Activated CD8-positive, alpha-beta memory T cell treated with anti-CD3 and anti-CD28 coated beads, Interleukin-2, amount 50 U/mL, for 1 hour (primary cell): ENCODE measurements around the gene FAM120B.
"Not testable (repeated sequence)": the region's sequence is repeated elsewhere in the genome, so short reads cannot be mapped to it uniquely, and the experiment has no call there.

Experiments used
- DNase-seq: peaks from one replicate; pipeline ENCODE4 v3.0.0-alpha.2; 2020; ENCODE audit errors: extremely low read depth

Gene FAM120B

GRCh38 chr6:170297576-170298330 lies 8.8 kb upstream of the FAM120B start:
- DNase-seq, result no peak

- DNase-seq, result no peak
Measured at GRCh38 chr6:170298688-170299087, 7.9 kb upstream of the FAM120B start.

GRCh38 chr6:170301184-170301583 lies 5.4 kb upstream of the FAM120B start:
- no peak for DNase-seq

GRCh38 chr6:170305805-170306323 lies 694 bp upstream of the FAM120B start:
- no peak for DNase-seq

GRCh38 chr6:170307080-170307545 lies 555 bp downstream of the FAM120B start:
- DNase-seq, result no peak

GRCh38 chr6:170308761-170309160 lies 2.2 kb downstream of the FAM120B start:
- DNase-seq, result no peak

GRCh38 chr6:170311696-170312095 lies 5.1 kb downstream of the FAM120B start:
- no peak for DNase-seq

GRCh38 chr6:170312876-170313275 lies 6.3 kb downstream of the FAM120B start:
- no peak for DNase-seq

- no peak for DNase-seq
Measured at GRCh38 chr6:170313716-170314295, 7.2 kb downstream of the FAM120B start.

GRCh38 chr6:170314983-170315382 lies 8.4 kb downstream of the FAM120B start:
- DNase-seq, result no peak

- DNase-seq, result no peak
Measured at GRCh38 chr6:170316071-170316470, 9.5 kb downstream of the FAM120B start.

GRCh38 chr6:170317076-170317475 lies 10.5 kb downstream of the FAM120B start:
- no peak for DNase-seq

GRCh38 chr6:170317718-170318117 lies 11.2 kb downstream of the FAM120B start:
- DNase-seq, result no peak

- DNase-seq, result no peak
Measured at GRCh38 chr6:170329321-170329720, 22.8 kb downstream of the FAM120B start.

- DNase-seq, result not testable (repeated sequence)
Measured at GRCh38 chr6:170335199-170335598, 28.6 kb downstream of the FAM120B start.

GRCh38 chr6:170344631-170345576 lies 38.3 kb downstream of the FAM120B start:
- no peak for DNase-seq

GRCh38 chr6:170345662-170346061 lies 39.1 kb downstream of the FAM120B start:
- no peak for DNase-seq

- DNase-seq, result no peak
Measured at GRCh38 chr6:170346649-170347048, 40.1 kb downstream of the FAM120B start.

GRCh38 chr6:170347091-170347490 lies 40.5 kb downstream of the FAM120B start:
- no peak for DNase-seq

- no peak for DNase-seq
Measured at GRCh38 chr6:170347975-170348374, 41.4 kb downstream of the FAM120B start.

GRCh38 chr6:170351456-170351855 lies 44.9 kb downstream of the FAM120B start:
- DNase-seq, result not testable (repeated sequence)

- DNase-seq, result not testable (repeated sequence)
Measured at GRCh38 chr6:170355190-170355589, 48.6 kb downstream of the FAM120B start.
